Measurements from ENCODE around the gene OSTF1.

The OSTF1 gene

GRCh38 chr9:75164573-75164972 is 76.3 kb downstream of the OSTF1 start:
- Histone ChIP-seq H3K27ac (no peak overlapping the region), H3K27me3 (replicated peaks) (no peaks in the 10 kb centered on the region), H3K4me3 (ENCODE audit: low read depth, low read length) (no peak overlapping the region), H3K36me3 (replicated peaks) (no peaks in the 10 kb centered on the region)
- in situ Hi-C loops (cut with HindIII; ENCODE audit: low pct_ligation_motif_present, low sequenced_read_pairs) = no loop called here
- DNase-seq = no peak
- TF ChIP-seq, protein P1, sequence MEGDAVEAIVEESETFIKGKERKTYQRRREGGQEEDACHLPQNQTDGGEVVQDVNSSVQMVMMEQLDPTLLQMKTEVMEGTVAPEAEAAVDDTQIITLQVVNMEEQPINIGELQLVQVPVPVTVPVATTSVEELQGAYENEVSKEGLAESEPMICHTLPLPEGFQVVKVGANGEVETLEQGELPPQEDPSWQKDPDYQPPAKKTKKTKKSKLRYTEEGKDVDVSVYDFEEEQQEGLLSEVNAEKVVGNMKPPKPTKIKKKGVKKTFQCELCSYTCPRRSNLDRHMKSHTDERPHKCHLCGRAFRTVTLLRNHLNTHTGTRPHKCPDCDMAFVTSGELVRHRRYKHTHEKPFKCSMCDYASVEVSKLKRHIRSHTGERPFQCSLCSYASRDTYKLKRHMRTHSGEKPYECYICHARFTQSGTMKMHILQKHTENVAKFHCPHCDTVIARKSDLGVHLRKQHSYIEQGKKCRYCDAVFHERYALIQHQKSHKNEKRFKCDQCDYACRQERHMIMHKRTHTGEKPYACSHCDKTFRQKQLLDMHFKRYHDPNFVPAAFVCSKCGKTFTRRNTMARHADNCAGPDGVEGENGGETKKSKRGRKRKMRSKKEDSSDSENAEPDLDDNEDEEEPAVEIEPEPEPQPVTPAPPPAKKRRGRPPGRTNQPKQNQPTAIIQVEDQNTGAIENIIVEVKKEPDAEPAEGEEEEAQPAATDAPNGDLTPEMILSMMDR (IDR thresholded peaks at IDR 0.05; ENCODE audit: low read depth, low read length, missing control alignments) = no peak

GRCh38 chr9:75167281-75167680 is 79.0 kb downstream of the OSTF1 start:
- no peaks in the 10 kb centered on the region for H3K36me3 ChIP-seq (replicated peaks)
- TF ChIP-seq, protein P1 (IDR thresholded peaks at IDR 0.05; ENCODE audit: low read depth, low read length, missing control alignments) = no peak
- no peak for DNase-seq
- no peak overlapping the region for H3K27ac ChIP-seq
- H3K4me3 ChIP-seq (ENCODE audit: low read depth, low read length) = no peak overlapping the region
- no peaks in the 10 kb centered on the region for H3K27me3 ChIP-seq (replicated peaks)
- in situ Hi-C loops (cut with HindIII; ENCODE audit: low pct_ligation_motif_present, low sequenced_read_pairs) = no loop called here

DNA sequence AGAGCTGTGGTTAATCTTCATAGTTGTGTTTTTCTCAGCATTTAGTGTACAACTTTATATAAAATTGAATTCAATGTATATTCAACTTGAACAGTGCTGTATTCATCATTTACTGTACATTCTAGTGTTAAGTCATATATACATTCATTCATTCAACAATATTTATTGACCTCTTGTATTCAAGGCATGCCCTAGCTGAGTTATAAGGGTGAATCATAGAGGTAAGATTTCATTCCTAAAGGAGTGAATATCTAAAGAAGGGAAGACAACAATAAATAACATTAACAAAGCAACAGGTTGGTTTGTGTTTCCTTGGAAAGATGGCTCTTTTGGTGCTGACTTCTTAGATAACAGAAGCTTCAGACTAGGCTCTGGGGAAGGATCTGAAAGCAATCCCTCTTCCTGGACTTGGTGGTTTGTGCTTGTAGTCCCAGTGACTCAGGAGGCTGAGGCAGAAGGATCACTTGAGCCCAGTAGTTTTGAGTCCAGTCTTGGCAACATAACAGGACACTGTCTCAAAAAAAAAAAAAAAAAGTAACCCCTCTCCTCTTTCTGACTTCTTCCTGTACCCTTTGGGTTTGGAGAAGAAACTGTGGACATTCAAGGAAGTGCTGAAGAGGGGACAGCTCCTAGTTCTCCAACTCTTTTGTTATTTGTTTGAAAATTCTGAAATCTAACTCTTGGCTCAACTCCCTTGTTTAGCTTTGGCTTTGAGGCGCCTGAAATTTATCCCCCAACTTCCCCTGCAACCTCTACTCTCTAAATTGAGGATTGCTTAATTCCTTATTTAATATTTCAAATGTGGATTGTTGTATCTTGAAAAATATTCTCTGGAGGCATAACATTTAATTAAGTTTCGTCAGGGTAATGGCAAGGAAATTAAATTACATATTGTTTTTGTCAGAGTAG is 80.2 kb downstream of the OSTF1 start:
- in situ Hi-C loops (cut with HindIII; ENCODE audit: low pct_ligation_motif_present, low sequenced_read_pairs) = no loop called here
- DNase-seq = peak; percentile 31
- H3K27ac ChIP-seq = peak overlapping the region; percentile 73
- H3K4me3 ChIP-seq (ENCODE audit: low read depth, low read length) = no peak overlapping the region
- H3K27me3 ChIP-seq (replicated peaks) = no peaks in the 10 kb centered on the region
- no peaks in the 10 kb centered on the region for H3K36me3 ChIP-seq (replicated peaks)
- TF ChIP-seq, protein P1 (IDR thresholded peaks at IDR 0.05; ENCODE audit: low read depth, low read length, missing control alignments) = no peak

DNA sequence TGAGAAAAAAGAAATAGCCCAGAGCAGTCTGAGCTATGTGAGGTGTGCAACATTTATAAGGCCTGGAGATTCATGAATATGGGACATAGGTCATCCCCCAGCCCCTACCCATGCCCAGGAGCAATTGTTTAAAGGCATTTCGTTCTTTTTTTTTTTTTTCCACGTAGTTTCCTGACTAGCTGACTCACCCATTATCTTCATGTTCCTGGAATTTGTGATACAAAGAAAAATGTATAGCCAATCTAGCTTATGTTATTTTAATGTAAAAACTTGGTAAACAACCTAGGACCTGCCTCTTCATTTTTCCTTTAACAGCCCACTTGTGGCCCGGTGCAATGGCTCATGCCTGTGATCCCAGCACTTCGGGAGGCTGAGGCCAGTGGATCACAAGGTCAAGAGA is 81.3 kb downstream of the OSTF1 start:
- in situ Hi-C loops (cut with HindIII; ENCODE audit: low pct_ligation_motif_present, low sequenced_read_pairs) = no loop called here
- Histone ChIP-seq H3K4me3 (ENCODE audit: low read depth, low read length) (no peak overlapping the region), H3K36me3 (replicated peaks) (no peaks in the 10 kb centered on the region), H3K27me3 (replicated peaks) (no peaks in the 10 kb centered on the region), H3K27ac (peak overlapping the region; percentile 73)
- TF ChIP-seq, protein P1 (IDR thresholded peaks at IDR 0.05; ENCODE audit: low read depth, low read length, missing control alignments) = no peak
- peak; percentile 26 for DNase-seq

DNA sequence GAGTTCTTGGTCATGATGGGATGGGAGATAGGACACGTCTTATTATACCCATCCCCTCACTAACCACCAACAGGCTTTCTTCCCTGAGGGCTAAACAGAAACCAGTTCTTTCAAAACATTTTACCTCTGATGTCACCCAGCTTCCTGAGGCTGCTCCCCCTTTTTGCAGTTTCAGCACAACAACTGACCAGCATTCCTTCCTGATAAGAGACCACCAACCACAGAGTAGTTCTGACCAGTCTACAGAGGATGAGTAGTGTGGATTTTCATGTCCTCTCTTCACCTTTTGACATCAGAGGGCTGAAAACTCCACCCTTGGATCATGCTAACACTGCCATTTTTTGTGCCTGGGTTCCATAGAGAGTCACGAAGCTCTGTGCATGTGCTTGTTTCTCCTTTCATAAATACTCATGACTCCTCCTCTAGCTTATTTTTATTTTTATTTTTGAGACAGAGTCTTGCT is 82.6 kb downstream of the OSTF1 start:
- H3K27ac ChIP-seq = peak overlapping the region; percentile 73
- H3K4me3 ChIP-seq (ENCODE audit: low read depth, low read length) = no peak overlapping the region
- TF ChIP-seq, protein P1 (IDR thresholded peaks at IDR 0.05; ENCODE audit: low read depth, low read length, missing control alignments) = no peak
- DNase-seq = peak; percentile 85
- no peaks in the 10 kb centered on the region for H3K27me3 ChIP-seq (replicated peaks)
- in situ Hi-C loops (cut with HindIII; ENCODE audit: low pct_ligation_motif_present, low sequenced_read_pairs) = no loop called here
- H3K36me3 ChIP-seq (replicated peaks) = no peaks in the 10 kb centered on the region

Measured in brain microvascular endothelial cell (primary cell).